ENCODE data around the gene YIPF6.
"Not testable (repeated sequence)": the region's sequence is repeated elsewhere in the genome, so short reads cannot be mapped to it uniquely, and the experiment has no call there.

The YIPF6 gene

DNA sequence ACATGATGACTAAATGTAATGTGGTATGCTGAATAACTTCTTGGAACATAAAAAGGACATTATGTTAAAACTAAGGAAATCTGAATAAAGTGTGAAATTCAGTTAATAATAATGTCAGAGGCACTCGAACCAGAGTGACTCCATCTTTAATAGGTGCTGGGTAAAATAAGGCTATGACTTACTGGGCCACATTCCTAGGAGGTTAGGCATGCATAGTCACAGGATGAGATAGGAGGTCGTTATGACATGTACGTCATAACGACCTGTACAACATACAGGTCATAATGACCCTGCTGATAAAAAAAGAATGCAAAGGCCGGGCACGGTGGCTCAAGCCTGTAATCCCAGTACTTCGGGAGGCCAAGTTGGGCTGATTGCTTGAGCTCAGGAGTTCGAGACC lies 36.7 kb upstream of the YIPF6 start:
- Histone ChIP-seq H3K27ac (no peak overlapping the region), H3K4me3 (no peak overlapping the region)
- TF ChIP-seq, protein P1, sequence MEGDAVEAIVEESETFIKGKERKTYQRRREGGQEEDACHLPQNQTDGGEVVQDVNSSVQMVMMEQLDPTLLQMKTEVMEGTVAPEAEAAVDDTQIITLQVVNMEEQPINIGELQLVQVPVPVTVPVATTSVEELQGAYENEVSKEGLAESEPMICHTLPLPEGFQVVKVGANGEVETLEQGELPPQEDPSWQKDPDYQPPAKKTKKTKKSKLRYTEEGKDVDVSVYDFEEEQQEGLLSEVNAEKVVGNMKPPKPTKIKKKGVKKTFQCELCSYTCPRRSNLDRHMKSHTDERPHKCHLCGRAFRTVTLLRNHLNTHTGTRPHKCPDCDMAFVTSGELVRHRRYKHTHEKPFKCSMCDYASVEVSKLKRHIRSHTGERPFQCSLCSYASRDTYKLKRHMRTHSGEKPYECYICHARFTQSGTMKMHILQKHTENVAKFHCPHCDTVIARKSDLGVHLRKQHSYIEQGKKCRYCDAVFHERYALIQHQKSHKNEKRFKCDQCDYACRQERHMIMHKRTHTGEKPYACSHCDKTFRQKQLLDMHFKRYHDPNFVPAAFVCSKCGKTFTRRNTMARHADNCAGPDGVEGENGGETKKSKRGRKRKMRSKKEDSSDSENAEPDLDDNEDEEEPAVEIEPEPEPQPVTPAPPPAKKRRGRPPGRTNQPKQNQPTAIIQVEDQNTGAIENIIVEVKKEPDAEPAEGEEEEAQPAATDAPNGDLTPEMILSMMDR (IDR thresholded peaks at IDR 0.05), result no peak
- DNase-seq (ENCODE audit: low spot score), result no peak

GRCh38 chrX:68462653-68463052 lies 36.2 kb upstream of the YIPF6 start:
- TF ChIP-seq, protein P1 (IDR thresholded peaks at IDR 0.05), result no peak
- Histone ChIP-seq H3K27ac (no peak overlapping the region), H3K4me3 (no peak overlapping the region)
- no peak for DNase-seq (ENCODE audit: low spot score)

- TF ChIP-seq, protein P1 (IDR thresholded peaks at IDR 0.05), result no peak
- Histone ChIP-seq H3K27ac (no peak overlapping the region), H3K4me3 (no peak overlapping the region)
- no peak for DNase-seq (ENCODE audit: low spot score)
These were observed 35.0 kb upstream of the YIPF6 start for GRCh38 chrX:68463880-68464279.

DNA sequence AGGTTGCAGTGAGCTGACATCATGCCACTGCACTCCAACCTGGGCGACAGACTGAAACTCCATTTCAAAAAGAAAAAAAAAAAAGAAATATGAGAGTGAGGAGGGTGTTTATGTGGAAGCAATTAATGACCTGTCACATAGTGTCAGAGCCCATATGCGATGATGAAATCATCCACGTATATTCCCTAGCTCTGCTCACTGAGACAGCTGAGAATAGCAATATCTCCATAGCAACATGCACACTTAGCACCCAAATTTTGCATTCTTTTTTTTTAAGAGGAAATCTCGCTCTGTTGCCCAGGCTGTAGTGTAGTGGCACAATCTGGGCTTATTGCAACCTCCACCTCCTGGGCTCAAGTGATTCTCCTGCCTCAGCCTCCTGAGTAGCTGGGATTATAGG lies 34.1 kb upstream of the YIPF6 start:
- Histone ChIP-seq H3K27ac (no peak overlapping the region), H3K4me3 (no peak overlapping the region)
- TF ChIP-seq, protein P1 (IDR thresholded peaks at IDR 0.05), result no peak
- DNase-seq (ENCODE audit: low spot score), result no peak

DNA sequence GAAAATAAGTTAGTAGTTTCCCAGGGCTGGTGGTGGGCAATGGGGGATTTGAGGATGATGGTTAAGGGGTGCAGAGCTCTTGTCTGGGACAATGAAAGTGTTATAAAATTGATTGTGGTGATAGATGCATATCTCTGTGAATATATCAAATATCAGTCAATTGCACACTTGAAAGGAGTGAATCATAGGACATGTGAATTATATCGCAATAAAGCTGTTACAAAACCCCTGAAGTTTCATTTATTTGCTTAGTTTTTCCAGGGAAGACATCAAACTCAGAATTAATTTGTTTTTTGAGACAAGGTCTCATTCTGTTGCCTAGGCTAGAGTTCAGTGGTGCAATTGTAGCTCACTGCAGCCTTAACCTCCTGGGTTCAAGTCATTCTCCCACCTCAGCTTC lies 17.9 kb upstream of the YIPF6 start:
- TF ChIP-seq, protein P1 (IDR thresholded peaks at IDR 0.05), result no peak

GRCh38 chrX:68486198-68486597 lies 12.7 kb upstream of the YIPF6 start:
- H3K27ac ChIP-seq; DNase-seq (ENCODE audit: low spot score); H3K4me3 ChIP-seq: not testable (repeated sequence)

More for the DNA sequence above, 17.9 kb upstream of the YIPF6 start:
- no peak overlapping the region for H3K27ac ChIP-seq
- no peak for DNase-seq (ENCODE audit: low spot score)
- no peak overlapping the region for H3K4me3 ChIP-seq

GRCh38 chrX:68487254-68487653 lies 11.6 kb upstream of the YIPF6 start:
- H3K27ac ChIP-seq, result no peak overlapping the region
- DNase-seq (ENCODE audit: low spot score), result no peak
- H3K4me3 ChIP-seq, result no peak overlapping the region
- TF ChIP-seq, protein P1 (IDR thresholded peaks at IDR 0.05), result no peak

GRCh38 chrX:68487924-68488323 lies 10.9 kb upstream of the YIPF6 start:
- H3K4me3 ChIP-seq, result no peak overlapping the region
- TF ChIP-seq, protein P1 (IDR thresholded peaks at IDR 0.05), result no peak
- DNase-seq (ENCODE audit: low spot score), result no peak
- no peak overlapping the region for H3K27ac ChIP-seq

Data from coronary artery (tissue), 2 donors.